GM23338 (cell line): ENCODE results near the gene MIX23. TPM values are rescaled to one million over a fixed set of nuclear protein-coding genes. Genes with fewer than 3 reads are reported as not detected.

Experiments
- ATAC-seq: fragments of 200-7000 bp; cut with Tn5 transposase; 3 replicates; pipeline ENCODE4 v1.9.1; 2020
- DNase-seq: peaks from one replicate; pipeline ENCODE4 v3.0.0-alpha.2; 2015; ENCODE audit warnings: low spot score
- H2AFZ ChIP-seq: fragments of 200-600 bp; sonication (generic); 2 replicates; pipeline ENCODE4 v1.8.0; 2016; ENCODE audit warnings: antibody characterized with exemption, mild to moderate bottlenecking, moderate library complexity
- H3F3A ChIP-seq: fragments of 200-600 bp; sonication (generic); replicated peaks from 2 replicates; pipeline ENCODE4 v1.8.0; 2017; ENCODE audit warnings: antibody characterized with exemption, mixed run types, low read depth
- H3K27ac ChIP-seq: fragments of 200-600 bp; sonication (generic); 2 replicates; pipeline ENCODE4 v1.6.1; 2016; ENCODE audit warnings: low read depth
- H3K27me3 ChIP-seq: fragments of 200-600 bp; sonication (generic); 2 replicates; pipeline ENCODE4 v1.8.0; 2016; ENCODE audit warnings: mild to moderate bottlenecking, mixed run types, moderate library complexity; ENCODE audit not compliant: insufficient read depth
- H3K36me3 ChIP-seq: fragments of 200-600 bp; sonication (generic); 2 replicates; pipeline ENCODE4 v1.8.0; 2016; ENCODE audit warnings: mild to moderate bottlenecking; ENCODE audit not compliant: insufficient read depth
- H3K4me1 ChIP-seq: fragments of 200-600 bp; sonication (generic); 2 replicates; pipeline ENCODE4 v1.8.0; 2016; ENCODE audit warnings: mild to moderate bottlenecking, moderate library complexity; ENCODE audit not compliant: insufficient read depth
- H3K4me2 ChIP-seq: fragments of 200-600 bp; sonication (generic); 2 replicates; pipeline ENCODE4 v1.7.1; 2017; ENCODE audit warnings: mixed run types
- H3K4me3 ChIP-seq: fragments of 200-600 bp; sonication (generic); 2 replicates; pipeline ENCODE4 v1.6.1; 2016; ENCODE audit warnings: mixed run types
- H3K79me2 ChIP-seq: fragments of 200-600 bp; sonication (generic); replicated peaks from 2 replicates; pipeline ENCODE4 v1.8.0; 2017; ENCODE audit warnings: mild to moderate bottlenecking; ENCODE audit not compliant: insufficient read depth
- H3K9me2 ChIP-seq: fragments of 200-600 bp; sonication (generic); 2 replicates; pipeline ENCODE4 v1.8.0; 2017; ENCODE audit not compliant: insufficient read depth
- H4K20me1 ChIP-seq: fragments of 200-600 bp; sonication (generic); replicated peaks from 2 replicates; pipeline ENCODE4 v1.8.0; 2017; ENCODE audit warnings: mild to moderate bottlenecking; ENCODE audit not compliant: insufficient read depth
- H3K27ac Mint-ChIP-seq: 2 replicates; pipeline ENCODE4 v1.8.0; 2020; ENCODE audit warnings: inconsistent platforms, mild to moderate bottlenecking, moderate library complexity, mixed read lengths
- H3K27me3 Mint-ChIP-seq: 3 replicates; pipeline ENCODE4 v1.8.0; 2022; ENCODE audit warnings: low read depth, mild to moderate bottlenecking, moderate library complexity, mixed read lengths, inconsistent platforms; ENCODE audit not compliant: insufficient read depth, poor library complexity
- H3K36me3 Mint-ChIP-seq: 3 replicates; pipeline ENCODE4 v1.8.0; 2021; ENCODE audit warnings: low read depth, mild to moderate bottlenecking, inconsistent platforms, moderate library complexity, mixed read lengths
- H3K4me1 Mint-ChIP-seq: 3 replicates; pipeline ENCODE4 v1.8.0; 2020; ENCODE audit warnings: mild to moderate bottlenecking, inconsistent platforms, mixed read lengths
- H3K4me3 Mint-ChIP-seq: 3 replicates; pipeline ENCODE4 v1.8.0; 2021; ENCODE audit warnings: moderate library complexity, mild to moderate bottlenecking, inconsistent platforms, mixed read lengths
- H3K9me3 Mint-ChIP-seq: 3 replicates; pipeline ENCODE4 v1.8.0; 2020; ENCODE audit warnings: moderate library complexity, mild to moderate bottlenecking, inconsistent platforms, mixed read lengths
- CREB1 ChIP-seq: fragments of 250-450 bp; sonication (Bioruptor Pico); IDR thresholded peaks from 2 replicates; pipeline ENCODE4 v1.5.0; 2020; ENCODE audit warnings: low read depth, mild to moderate bottlenecking, moderate library complexity
- ETS1 ChIP-seq: IDR thresholded peaks from 2 replicates; pipeline ENCODE4 v1.6.1; 2016; ENCODE audit warnings: antibody characterized with exemption
- EZH2 ChIP-seq: fragments of 200-600 bp; sonication (generic); IDR thresholded peaks from one replicate; pipeline ENCODE4 v1.8.0; 2017; ENCODE audit warnings: antibody characterized with exemption, mild to moderate bottlenecking, low read depth; ENCODE audit not compliant: unreplicated experiment
- EZH2phosphoT487 ChIP-seq: fragments of 200-600 bp; sonication (generic); IDR thresholded peaks from one replicate; pipeline ENCODE4 v1.8.1; 2018; ENCODE audit warnings: antibody characterized with exemption; ENCODE audit not compliant: unreplicated experiment
- JUNB ChIP-seq: IDR thresholded peaks from one replicate; pipeline ENCODE4 v1.6.1; 2016; ENCODE audit warnings: antibody characterized with exemption; ENCODE audit not compliant: unreplicated experiment
- NANOG ChIP-seq: IDR thresholded peaks from 2 replicates; pipeline ENCODE4 v1.6.1; 2016; ENCODE audit warnings: antibody characterized with exemption, borderline replicate concordance
- STAT1 ChIP-seq: IDR thresholded peaks from one replicate; pipeline ENCODE4 v1.6.1; 2016; ENCODE audit warnings: antibody characterized with exemption; ENCODE audit not compliant: unreplicated experiment
- polyA plus RNA-seq: library from polyadenylated mRNA; unstranded; fragments of >200 nt; fragmentation: Nextera tagmentation; extraction: Ambion mirVana; gene quantifications from 2 replicates; pipeline ENCODE4 v1.2.1, GENCODE V29; 2016
- total RNA-seq: library from RNA; depleted of rRNA; stranded (reverse); fragments of >200 nt; shearing (Covaris generic); gene quantifications from 2 replicates; pipeline ENCODE4 v1.2.3, GENCODE V29; 2014
- TF ChIP-seq, protein P1 (sequence below), 2 experiments: fragments of 200-600 bp in 1 of 2; sonication (generic) in 1 of 2; conservative IDR thresholded peaks; 2 replicates each; pipeline versions ENCODE4 v1.5.1 to v1.6.1; 2016 to 2017; ENCODE audit warnings: antibody characterized with exemption in 2 of 2, low read depth in 2 of 2, mild to moderate bottlenecking in 2 of 2, moderate library complexity in 1 of 2

The MIX23 gene
- total and polyA plus RNA-seq, 2 experiments from 2014 or later: 57.7 to 146 TPM

GRCh38 chr3:122389197-122389596 lies 6.2 kb upstream of the MIX23 start:
- H3K4me1 Mint-ChIP-seq: peaks cover 9% of the 10 kb centered on the region
- no peak overlapping the region for H3K4me3 ChIP-seq

GRCh38 chr3:122387709-122388108 lies 4.7 kb upstream of the MIX23 start:
- TF ChIP-seq EZH2phosphoT487 (no peak), ETS1 (no peak), NANOG (no peak), EZH2 (no peak)
- TF ChIP-seq, protein P1, sequence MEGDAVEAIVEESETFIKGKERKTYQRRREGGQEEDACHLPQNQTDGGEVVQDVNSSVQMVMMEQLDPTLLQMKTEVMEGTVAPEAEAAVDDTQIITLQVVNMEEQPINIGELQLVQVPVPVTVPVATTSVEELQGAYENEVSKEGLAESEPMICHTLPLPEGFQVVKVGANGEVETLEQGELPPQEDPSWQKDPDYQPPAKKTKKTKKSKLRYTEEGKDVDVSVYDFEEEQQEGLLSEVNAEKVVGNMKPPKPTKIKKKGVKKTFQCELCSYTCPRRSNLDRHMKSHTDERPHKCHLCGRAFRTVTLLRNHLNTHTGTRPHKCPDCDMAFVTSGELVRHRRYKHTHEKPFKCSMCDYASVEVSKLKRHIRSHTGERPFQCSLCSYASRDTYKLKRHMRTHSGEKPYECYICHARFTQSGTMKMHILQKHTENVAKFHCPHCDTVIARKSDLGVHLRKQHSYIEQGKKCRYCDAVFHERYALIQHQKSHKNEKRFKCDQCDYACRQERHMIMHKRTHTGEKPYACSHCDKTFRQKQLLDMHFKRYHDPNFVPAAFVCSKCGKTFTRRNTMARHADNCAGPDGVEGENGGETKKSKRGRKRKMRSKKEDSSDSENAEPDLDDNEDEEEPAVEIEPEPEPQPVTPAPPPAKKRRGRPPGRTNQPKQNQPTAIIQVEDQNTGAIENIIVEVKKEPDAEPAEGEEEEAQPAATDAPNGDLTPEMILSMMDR (conservative IDR thresholded peaks at IDR 0.05; ENCODE audit: low read depth in 2 of 2): peak; percentile 26 to 30
- Mint-ChIP-seq H3K27ac (no peak overlapping the region), H3K27me3 (peaks cover 1% of the 10 kb centered on the region), H3K36me3 (no peaks in the 10 kb centered on the region), H3K4me3 (no peak overlapping the region), H3K9me3 (no peaks in the 10 kb centered on the region), H3K4me1 (peaks cover 8% of the 10 kb centered on the region; the same call in 2 of the 3 replicates)
- DNase-seq (peak; percentile 51), ATAC-seq (no peak)
- no peaks in the 10 kb centered on the region for H4K20me1 ChIP-seq
- no peak overlapping the region for H3K4me2 ChIP-seq
- H3K4me3 ChIP-seq: no peak overlapping the region
- no peak overlapping the region for H2AFZ ChIP-seq
- H3K36me3 ChIP-seq: no peaks in the 10 kb centered on the region
- no peak overlapping the region for H3K27ac ChIP-seq
- peaks cover 20% of the 10 kb centered on the region for H3K79me2 ChIP-seq
- peaks cover 13% of the 10 kb centered on the region for H3K4me1 ChIP-seq
- H3F3A ChIP-seq: no peaks in the 10 kb centered on the region
- H3K9me2 ChIP-seq: no peaks in the 10 kb centered on the region
- no peaks in the 10 kb centered on the region for H3K27me3 ChIP-seq

More at GRCh38 chr3:122389197-122389596, 6.2 kb upstream of the MIX23 start:
- no peaks in the 10 kb centered on the region for H3K27me3 ChIP-seq
- Mint-ChIP-seq H3K27me3 (peaks cover 1% of the 10 kb centered on the region), H3K9me3 (no peaks in the 10 kb centered on the region), H3K27ac (no peak overlapping the region), H3K36me3 (no peaks in the 10 kb centered on the region), H3K4me3 (no peak overlapping the region)
- H3K4me1 ChIP-seq: peaks cover 9% of the 10 kb centered on the region
- no peak overlapping the region for H2AFZ ChIP-seq
- no peaks in the 10 kb centered on the region for H3K36me3 ChIP-seq
- ATAC-seq (no peak), DNase-seq (no peak)
- no peak for TF ChIP-seq EZH2
- no peak for TF ChIP-seq JUNB
- no peak for TF ChIP-seq CREB1 (CRISPR knock-in tag)
- no peak for TF ChIP-seq STAT1
- no peaks in the 10 kb centered on the region for H3K9me2 ChIP-seq
- no peak overlapping the region for H3K4me2 ChIP-seq
- no peak overlapping the region for H3K27ac ChIP-seq
- H3K79me2 ChIP-seq: peaks cover 21% of the 10 kb centered on the region
- no peaks in the 10 kb centered on the region for H3F3A ChIP-seq
- no peaks in the 10 kb centered on the region for H4K20me1 ChIP-seq
